GM23338 (cell line): ENCODE measurements around the gene CHAF1B.

Source experiments
- CREB1 ChIP-seq: fragments of 250-450 bp; sonication (Bioruptor Pico); IDR thresholded peaks from 2 replicates; pipeline ENCODE4 v1.5.0; 2020; ENCODE audit warnings: low read depth, mild to moderate bottlenecking, moderate library complexity
- CTCF ChIP-seq, 2 experiments: fragments of 200-600 bp in 1 of 2; sonication (generic) in 1 of 2; conservative IDR thresholded peaks; 2 replicates each; pipeline versions ENCODE4 v1.5.1 to v1.6.1; 2016 to 2017; ENCODE audit warnings: antibody characterized with exemption in 2 of 2, low read depth in 2 of 2, mild to moderate bottlenecking in 2 of 2, moderate library complexity in 1 of 2
- ETS1 ChIP-seq: IDR thresholded peaks from 2 replicates; pipeline ENCODE4 v1.6.1; 2016; ENCODE audit warnings: antibody characterized with exemption
- EZH2 ChIP-seq: fragments of 200-600 bp; sonication (generic); IDR thresholded peaks from one replicate; pipeline ENCODE4 v1.8.0; 2017; ENCODE audit warnings: antibody characterized with exemption, mild to moderate bottlenecking, low read depth; ENCODE audit not compliant: unreplicated experiment
- EZH2phosphoT487 ChIP-seq: fragments of 200-600 bp; sonication (generic); IDR thresholded peaks from one replicate; pipeline ENCODE4 v1.8.1; 2018; ENCODE audit warnings: antibody characterized with exemption; ENCODE audit not compliant: unreplicated experiment
- POLR2AphosphoS5 ChIP-seq: IDR thresholded peaks from 2 replicates; pipeline ENCODE4 v1.6.1; 2016; ENCODE audit warnings: antibody characterized with exemption, low read depth
- REST ChIP-seq: IDR thresholded peaks from one replicate; pipeline ENCODE4 v1.6.1; 2018; ENCODE audit warnings: antibody characterized with exemption; ENCODE audit not compliant: unreplicated experiment
- ZNF114 ChIP-seq: fragments of 250-450 bp; sonication (Bioruptor Pico); IDR thresholded peaks from 2 replicates; pipeline ENCODE4 v1.5.0; 2020; ENCODE audit warnings: mild to moderate bottlenecking, moderate library complexity
- ZNF331 ChIP-seq: fragments of 250-450 bp; sonication (Bioruptor Pico); IDR thresholded peaks from 2 replicates; pipeline ENCODE4 v1.5.0; 2020; ENCODE audit warnings: low read depth, mild to moderate bottlenecking, moderate library complexity

GRCh38 chr21:36347962-36348328 lies 37.2 kb upstream of the CHAF1B start:
- TF ChIP-seq EZH2 (no peak), CTCF (conservative IDR thresholded peaks at IDR 0.05; ENCODE audit: low read depth in 2 of 2) (no peak), POLR2AphosphoS5 (no peak), ETS1 (no peak), EZH2phosphoT487 (no peak), REST (no peak), CREB1 (CRISPR knock-in tag) (no peak), ZNF331 (CRISPR knock-in tag) (no peak), ZNF114 (CRISPR knock-in tag) (no peak)
